ENCODE results near the gene TMEM108. TPM values are rescaled to one million over a fixed set of nuclear protein-coding genes. Genes with fewer than 3 reads are reported as not detected.

The TMEM108 gene
- total RNA-seq, 1 donor, result not detected

- TF ChIP-seq CTCF (IDR thresholded peaks at IDR 0.05; ENCODE audit: insufficient read depth, low read length), result no peak
- no peak overlapping the region for H3K4me3 ChIP-seq (ENCODE audit: low read depth, low read length)
- DNase-seq (ENCODE audit: low read depth), result no peak
These were observed 350.7 kb downstream of the TMEM108 start for GRCh38 chr3:133388696-133389395.

- H3K4me3 ChIP-seq (ENCODE audit: low read depth, low read length), result no peak overlapping the region
- TF ChIP-seq CTCF (IDR thresholded peaks at IDR 0.05; ENCODE audit: insufficient read depth, low read length), result no peak
- DNase-seq (ENCODE audit: low read depth), result no peak
These were observed 352.5 kb downstream of the TMEM108 start for GRCh38 chr3:133390715-133391114.

GRCh38 chr3:133393204-133393603 lies 355.0 kb downstream of the TMEM108 start:
- TF ChIP-seq CTCF (IDR thresholded peaks at IDR 0.05; ENCODE audit: insufficient read depth, low read length), result no peak
- H3K4me3 ChIP-seq (ENCODE audit: low read depth, low read length), result no peak overlapping the region
- DNase-seq (ENCODE audit: low read depth), result no peak

- DNase-seq (ENCODE audit: low read depth), result peak; percentile 50
- no peak overlapping the region for H3K4me3 ChIP-seq (ENCODE audit: low read depth, low read length)
- TF ChIP-seq CTCF (IDR thresholded peaks at IDR 0.05; ENCODE audit: insufficient read depth, low read length), result no peak
These were observed 355.7 kb downstream of the TMEM108 start for GRCh38 chr3:133393691-133394474.

- TF ChIP-seq CTCF (IDR thresholded peaks at IDR 0.05; ENCODE audit: insufficient read depth, low read length), result no peak
- no peak overlapping the region for H3K4me3 ChIP-seq (ENCODE audit: low read depth, low read length)
- DNase-seq (ENCODE audit: low read depth), result peak; percentile 58
These were observed 356.5 kb downstream of the TMEM108 start for GRCh38 chr3:133394561-133395311.

GRCh38 chr3:133396906-133397305 lies 358.7 kb downstream of the TMEM108 start:
- TF ChIP-seq CTCF (IDR thresholded peaks at IDR 0.05; ENCODE audit: insufficient read depth, low read length), result no peak
- DNase-seq (ENCODE audit: low read depth), result no peak
- no peak overlapping the region for H3K4me3 ChIP-seq (ENCODE audit: low read depth, low read length)

All from fibroblast of the aortic adventitia (primary cell).